CD4-positive, alpha-beta memory T cell (primary cell): ENCODE results near the gene SUFU. TPM values are rescaled to one million over a fixed set of nuclear protein-coding genes. Genes with fewer than 3 reads are reported as not detected.

Experiments
- CTCF ChIA-PET: fragments of 350-600 bp; sonication (Branson Sonifier 250); formaldehyde crosslinking; loops from one replicate; lab custom pipeline; 2021; ENCODE audit warnings: inconsistent platforms; ENCODE audit not compliant: partially characterized antibody; lab: Charles Lee
- POLR2A ChIA-PET: fragments of 350-600 bp; sonication (Branson Sonifier 250); formaldehyde crosslinking; loops from one replicate; lab custom pipeline; 2021; ENCODE audit not compliant: partially characterized antibody; lab: Charles Lee
- DNase-seq, 5 donors: peaks; one replicate each; pipeline versions ENCODE4 v3.0.0 to v3.0.0-alpha.2; 2020 to 2022; ENCODE audit warnings: mixed read lengths in 1 of 5
- H3K27ac ChIP-seq: one replicate; pipeline ENCODE4 v1.7.0; 2013; ENCODE audit warnings: low read depth, low read length
- H3K27me3 ChIP-seq: 2 replicates; pipeline ENCODE4 v1.7.0; 2013; ENCODE audit warnings: mild to moderate bottlenecking, low read length, moderate library complexity; ENCODE audit not compliant: insufficient read depth
- H3K36me3 ChIP-seq: 2 replicates; pipeline ENCODE4 v1.7.0; 2013; ENCODE audit warnings: mild to moderate bottlenecking, low read length, moderate library complexity; ENCODE audit not compliant: insufficient read depth
- H3K4me1 ChIP-seq: 2 replicates; pipeline ENCODE4 v1.7.0; 2013; ENCODE audit warnings: mild to moderate bottlenecking, low read length, moderate library complexity; ENCODE audit not compliant: insufficient read depth
- H3K4me3 ChIP-seq, 2 donors: one replicate each; pipeline ENCODE4 v1.7.0; 2013; ENCODE audit warnings: low read length in 2 of 2, mild to moderate bottlenecking in 1 of 2
- H3K9me3 ChIP-seq, 2 donors: one replicate each; pipeline ENCODE4 v1.7.0; 2013; ENCODE audit warnings: low read length in 2 of 2, control low read depth in 1 of 2; ENCODE audit not compliant: control insufficient read depth in 1 of 2
- H3K27ac Mint-ChIP-seq, 7 donors: one replicate each; pipeline ENCODE4 v1.8.0; 2020 to 2021; ENCODE audit warnings: mixed read lengths in 7 of 7, mild to moderate bottlenecking in 6 of 7, inconsistent platforms in 3 of 7, moderate library complexity in 3 of 7
- H3K27me3 Mint-ChIP-seq, 2 donors: one replicate each; pipeline ENCODE4 v1.8.0; 2020 to 2021; ENCODE audit warnings: mixed read lengths in 2 of 2
- H3K36me3 Mint-ChIP-seq, 2 donors: one replicate each; pipeline ENCODE4 v1.8.0; 2020 to 2021; ENCODE audit warnings: mixed read lengths in 2 of 2, inconsistent platforms in 1 of 2, mild to moderate bottlenecking in 1 of 2
- H3K4me1 Mint-ChIP-seq, 4 donors: one replicate each; pipeline ENCODE4 v1.8.0; 2020 to 2021; ENCODE audit warnings: mixed read lengths in 4 of 4, mild to moderate bottlenecking in 1 of 4
- H3K4me3 Mint-ChIP-seq, 8 donors: one replicate each; pipeline ENCODE4 v1.8.0; 2020 to 2021; ENCODE audit warnings: mixed read lengths in 8 of 8, mild to moderate bottlenecking in 7 of 8, moderate library complexity in 6 of 8, inconsistent platforms in 3 of 8
- H3K9me3 Mint-ChIP-seq, 8 donors: one replicate each; pipeline ENCODE4 v1.8.0; 2020 to 2021; ENCODE audit warnings: mixed read lengths in 8 of 8, mild to moderate bottlenecking in 5 of 8, inconsistent platforms in 3 of 8, moderate library complexity in 1 of 8
- intact Hi-C: fragments of 100-400 bp; cut with micrococcal nuclease; formaldehyde crosslinking; loops from one replicate; pipeline ENCODE4 v1.15.1; 2023
- polyA plus RNA-seq, 2 donors: library from polyadenylated mRNA; unstranded; fragments of 300-500 nt; fragmentation: Illumina TruSeq; gene quantifications; one replicate each; pipeline ENCODE4 v1.2.3, GENCODE V29; 2021
- total RNA-seq, 2 experiments: library from RNA; stranded (reverse); gene quantifications; one replicate each; pipeline ENCODE4 v1.2.3, GENCODE V29; 2021

SUFU gene
- total and polyA plus RNA-seq, 4 experiments from 2014 or later: 2.0 to 22.0 (median 16.5) TPM

GRCh38 chr10:102535481-102536147, 31.8 kb downstream of the SUFU start:
- ChIA-PET POLR2A (no interaction called here), CTCF (no interaction called here)
- H3K27me3 ChIP-seq: no peaks in the 10 kb centered on the region
- H3K27ac ChIP-seq: no peak overlapping the region
- H3K27me3 Mint-ChIP-seq: no peaks in the 10 kb centered on the region
- H3K4me1 Mint-ChIP-seq: peaks cover 9 to 34% (median 17%) of the 10 kb centered on the region in 4 donors
- H3K9me3 ChIP-seq: no peaks in the 10 kb centered on the region
- H3K4me3 Mint-ChIP-seq: no peak overlapping the region
- peaks cover 0 to 19% of the 10 kb centered on the region in 2 donors for H3K36me3 Mint-ChIP-seq
- H3K4me1 ChIP-seq: no peaks in the 10 kb centered on the region
- no peaks in the 10 kb centered on the region for H3K9me3 Mint-ChIP-seq
- no peak overlapping the region for H3K27ac Mint-ChIP-seq
- no peak for DNase-seq
- no peak overlapping the region for H3K4me3 ChIP-seq
- no peaks in the 10 kb centered on the region for H3K36me3 ChIP-seq
- intact Hi-C loops: no loop called here

- Histone ChIP-seq H3K4me3 (no peak overlapping the region), H3K4me1 (no peaks in the 10 kb centered on the region), H3K27me3 (no peaks in the 10 kb centered on the region), H3K36me3 (no peaks in the 10 kb centered on the region), H3K9me3 (no peaks in the 10 kb centered on the region), H3K27ac (no peak overlapping the region)
- H3K4me1 Mint-ChIP-seq: peaks cover 6 to 28% (median 16%) of the 10 kb centered on the region in 4 donors
- ChIA-PET CTCF (no interaction called here), POLR2A (no interaction called here)
- intact Hi-C loops: no loop called here
- H3K4me3 Mint-ChIP-seq: no peak overlapping the region
- no peaks in the 10 kb centered on the region for H3K27me3 Mint-ChIP-seq
- H3K36me3 Mint-ChIP-seq: peaks cover 0 to 19% of the 10 kb centered on the region in 2 donors
- peak overlapping the region in 1 of 7 donors; percentile 23 for H3K27ac Mint-ChIP-seq
- no peaks in the 10 kb centered on the region for H3K9me3 Mint-ChIP-seq
- no peak for DNase-seq
Measured at GRCh38 chr10:102537367-102537766, 33.6 kb downstream of the SUFU start.

GRCh38 chr10:102537948-102538347, 34.2 kb downstream of the SUFU start:
- Mint-ChIP-seq H3K27me3 (no peaks in the 10 kb centered on the region), H3K4me1 (peaks cover 7 to 30% (median 18%) of the 10 kb centered on the region in 4 donors), H3K36me3 (peaks cover 0 to 16% of the 10 kb centered on the region in 2 donors), H3K9me3 (no peaks in the 10 kb centered on the region), H3K27ac (no peak overlapping the region), H3K4me3 (no peak overlapping the region)
- Histone ChIP-seq H3K4me1 (no peaks in the 10 kb centered on the region), H3K27ac (no peak overlapping the region), H3K36me3 (no peaks in the 10 kb centered on the region), H3K9me3 (no peaks in the 10 kb centered on the region), H3K27me3 (no peaks in the 10 kb centered on the region), H3K4me3 (no peak overlapping the region)
- POLR2A ChIA-PET: no interaction called here
- CTCF ChIA-PET: no interaction called here
- no peak for DNase-seq
- intact Hi-C loops: no loop called here

GRCh38 chr10:102538811-102539210, 35.0 kb downstream of the SUFU start:
- intact Hi-C loops: no loop called here
- peak overlapping the region in 1 of 7 donors; percentile 11 for H3K27ac Mint-ChIP-seq
- POLR2A ChIA-PET: no interaction called here

GRCh38 chr10:102540023-102540422, 36.3 kb downstream of the SUFU start:
- H3K9me3 ChIP-seq: no peaks in the 10 kb centered on the region
- H3K4me3 ChIP-seq: no peak overlapping the region
- H3K36me3 Mint-ChIP-seq: peaks cover 0 to 8% of the 10 kb centered on the region in 2 donors
- no peak overlapping the region for H3K4me3 Mint-ChIP-seq
- H3K36me3 ChIP-seq: no peaks in the 10 kb centered on the region
- DNase-seq: peak in 1 of 5 donors; percentile 2
- intact Hi-C loops: no loop called here
- no peaks in the 10 kb centered on the region for H3K27me3 ChIP-seq
- no peaks in the 10 kb centered on the region for H3K27me3 Mint-ChIP-seq
- H3K4me1 ChIP-seq: no peaks in the 10 kb centered on the region
- CTCF ChIA-PET: interaction anchor here (1.1 kb wide), 1 partner anchor 12 kb away, joined by 3 read pairs; no protein-coding TSS in a partner anchor
- peaks cover 9 to 27% (median 18%) of the 10 kb centered on the region in 4 donors for H3K4me1 Mint-ChIP-seq
- no peaks in the 10 kb centered on the region for H3K9me3 Mint-ChIP-seq
- no peak overlapping the region for H3K27ac ChIP-seq
- H3K27ac Mint-ChIP-seq: no peak overlapping the region
- POLR2A ChIA-PET: no interaction called here

More at GRCh38 chr10:102538811-102539210, 35.0 kb downstream of the SUFU start:
- H3K9me3 Mint-ChIP-seq: no peaks in the 10 kb centered on the region
- Histone ChIP-seq H3K36me3 (no peaks in the 10 kb centered on the region), H3K4me3 (no peak overlapping the region), H3K27ac (no peak overlapping the region), H3K4me1 (no peaks in the 10 kb centered on the region), H3K9me3 (no peaks in the 10 kb centered on the region), H3K27me3 (no peaks in the 10 kb centered on the region)
- CTCF ChIA-PET: no interaction called here
- no peak for DNase-seq
- peaks cover 9 to 30% (median 17%) of the 10 kb centered on the region in 4 donors for H3K4me1 Mint-ChIP-seq
- H3K27me3 Mint-ChIP-seq: no peaks in the 10 kb centered on the region
- no peak overlapping the region for H3K4me3 Mint-ChIP-seq
- peaks cover 0 to 13% of the 10 kb centered on the region in 2 donors for H3K36me3 Mint-ChIP-seq

- no peaks in the 10 kb centered on the region for H3K27me3 ChIP-seq
- Mint-ChIP-seq H3K27me3 (no peaks in the 10 kb centered on the region), H3K4me3 (no peak overlapping the region), H3K36me3 (peaks cover 3 to 9% of the 10 kb centered on the region in 2 donors), H3K9me3 (no peaks in the 10 kb centered on the region), H3K27ac (peak overlapping the region in 1 of 7 donors; percentile 18), H3K4me1 (peaks cover 5 to 21% (median 13%) of the 10 kb centered on the region in 4 donors)
- H3K4me1 ChIP-seq: no peaks in the 10 kb centered on the region
- H3K9me3 ChIP-seq: no peaks in the 10 kb centered on the region
- H3K4me3 ChIP-seq: no peak overlapping the region
- ChIA-PET CTCF (no interaction called here), POLR2A (no interaction called here)
- intact Hi-C loops: no loop called here
- H3K36me3 ChIP-seq: peaks cover 3% of the 10 kb centered on the region
- no peak for DNase-seq
- H3K27ac ChIP-seq: no peak overlapping the region
Measured at GRCh38 chr10:102542800-102543418, 39.1 kb downstream of the SUFU start.

- intact Hi-C loops: no loop called here
- Histone ChIP-seq H3K27me3 (no peaks in the 10 kb centered on the region), H3K9me3 (no peaks in the 10 kb centered on the region), H3K4me3 (no peak overlapping the region), H3K36me3 (peaks cover 3% of the 10 kb centered on the region), H3K4me1 (no peaks in the 10 kb centered on the region), H3K27ac (no peak overlapping the region)
- peaks cover 14 to 22% of the 10 kb centered on the region in 2 donors for H3K36me3 Mint-ChIP-seq
- peaks cover 4 to 17% (median 10%) of the 10 kb centered on the region in 4 donors for H3K4me1 Mint-ChIP-seq
- no peaks in the 10 kb centered on the region for H3K9me3 Mint-ChIP-seq
- POLR2A ChIA-PET: no interaction called here
- CTCF ChIA-PET: interaction anchor here (1.1 kb wide), 1 partner anchor 39 kb away, joined by 3 read pairs; no protein-coding TSS in a partner anchor
- no peak overlapping the region for H3K4me3 Mint-ChIP-seq
- H3K27ac Mint-ChIP-seq: no peak overlapping the region
- no peak for DNase-seq
- no peaks in the 10 kb centered on the region for H3K27me3 Mint-ChIP-seq
Measured at GRCh38 chr10:102545265-102545871, 41.6 kb downstream of the SUFU start.
